ENCODE results near the gene EML4.

- TF ChIP-seq CTCF (IDR thresholded peaks at IDR 0.05) (no peak), EP300 (IDR thresholded peaks at IDR 0.05) (no peak), POLR2A (IDR thresholded peaks at IDR 0.05) (no peak)
These were observed 74.1 kb downstream of the EML4 start for GRCh38 chr2:42243297-42243696.

All from tibial nerve (tissue), 4 donors.